Measurements from ENCODE around the gene CTNND2. TPM values are rescaled to one million over a fixed set of nuclear protein-coding genes. Genes with fewer than 3 reads are reported as not detected.

The CTNND2 gene
- total RNA-seq, 4 donors from 2014 or later: 0.22 to 2.8 (median 0.39) TPM

DNA sequence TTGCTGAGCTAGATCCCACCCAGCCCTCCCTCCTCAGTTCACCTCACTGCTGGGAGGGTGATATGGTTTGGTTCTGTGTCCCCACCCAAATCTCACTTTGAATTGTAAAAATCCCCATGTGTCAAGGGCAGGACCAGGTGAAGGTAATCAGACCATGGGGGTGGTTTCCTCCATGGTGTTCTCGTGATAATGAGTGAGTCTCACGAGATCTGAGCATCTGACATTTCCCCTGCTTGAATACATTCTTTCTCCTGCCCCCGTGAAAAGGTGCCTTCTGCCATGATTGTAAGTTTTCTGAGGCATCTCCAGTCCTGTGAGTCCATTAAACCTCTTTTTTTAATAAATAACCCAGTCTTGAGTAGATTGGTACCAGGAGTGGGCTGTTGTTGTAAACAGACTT, 673.4 kb downstream of the CTNND2 start:
- Histone ChIP-seq H3K36me3 (no peaks in the 10 kb centered on the region), H3K4me1 (no peaks in the 10 kb centered on the region), H3K27ac (no peak overlapping the region), H3K27me3 (no peaks in the 10 kb centered on the region), H3K4me3 (replicated peaks in 1 of 3) (no peak overlapping the region), H3K9me3 (no peaks in the 10 kb centered on the region)
- intact Hi-C loops (cut with DNase I): no loop called here
- DNase-seq: no peak
- TF ChIP-seq, protein P1, sequence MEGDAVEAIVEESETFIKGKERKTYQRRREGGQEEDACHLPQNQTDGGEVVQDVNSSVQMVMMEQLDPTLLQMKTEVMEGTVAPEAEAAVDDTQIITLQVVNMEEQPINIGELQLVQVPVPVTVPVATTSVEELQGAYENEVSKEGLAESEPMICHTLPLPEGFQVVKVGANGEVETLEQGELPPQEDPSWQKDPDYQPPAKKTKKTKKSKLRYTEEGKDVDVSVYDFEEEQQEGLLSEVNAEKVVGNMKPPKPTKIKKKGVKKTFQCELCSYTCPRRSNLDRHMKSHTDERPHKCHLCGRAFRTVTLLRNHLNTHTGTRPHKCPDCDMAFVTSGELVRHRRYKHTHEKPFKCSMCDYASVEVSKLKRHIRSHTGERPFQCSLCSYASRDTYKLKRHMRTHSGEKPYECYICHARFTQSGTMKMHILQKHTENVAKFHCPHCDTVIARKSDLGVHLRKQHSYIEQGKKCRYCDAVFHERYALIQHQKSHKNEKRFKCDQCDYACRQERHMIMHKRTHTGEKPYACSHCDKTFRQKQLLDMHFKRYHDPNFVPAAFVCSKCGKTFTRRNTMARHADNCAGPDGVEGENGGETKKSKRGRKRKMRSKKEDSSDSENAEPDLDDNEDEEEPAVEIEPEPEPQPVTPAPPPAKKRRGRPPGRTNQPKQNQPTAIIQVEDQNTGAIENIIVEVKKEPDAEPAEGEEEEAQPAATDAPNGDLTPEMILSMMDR (IDR thresholded peaks at IDR 0.05): no peak
- no peak for TF ChIP-seq POLR2A (IDR thresholded peaks at IDR 0.05)
- WGBS, 2 donors: 87 to 93% methylated on average over 3 of the region's 3 CpGs

DNA sequence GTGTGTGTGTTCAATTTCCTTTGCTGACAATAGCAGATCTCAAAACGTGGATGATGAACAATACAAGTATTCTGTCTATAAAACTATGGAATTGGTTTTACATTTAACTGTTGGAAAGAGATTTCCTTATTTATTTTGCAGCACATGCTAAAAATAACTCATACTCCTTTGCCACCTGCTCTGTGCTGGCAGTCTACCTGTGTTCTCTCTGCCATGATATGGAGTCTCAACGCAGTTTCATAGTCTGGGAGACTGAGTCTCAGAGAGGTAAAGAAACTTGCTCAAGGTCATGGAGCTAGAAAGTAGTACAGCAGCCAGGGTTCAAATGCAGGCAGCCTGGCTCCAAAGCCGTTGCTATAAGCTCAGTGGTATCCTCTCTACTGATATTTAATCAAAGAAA, 677.2 kb downstream of the CTNND2 start:
- intact Hi-C loops (cut with DNase I): no loop called here

DNA sequence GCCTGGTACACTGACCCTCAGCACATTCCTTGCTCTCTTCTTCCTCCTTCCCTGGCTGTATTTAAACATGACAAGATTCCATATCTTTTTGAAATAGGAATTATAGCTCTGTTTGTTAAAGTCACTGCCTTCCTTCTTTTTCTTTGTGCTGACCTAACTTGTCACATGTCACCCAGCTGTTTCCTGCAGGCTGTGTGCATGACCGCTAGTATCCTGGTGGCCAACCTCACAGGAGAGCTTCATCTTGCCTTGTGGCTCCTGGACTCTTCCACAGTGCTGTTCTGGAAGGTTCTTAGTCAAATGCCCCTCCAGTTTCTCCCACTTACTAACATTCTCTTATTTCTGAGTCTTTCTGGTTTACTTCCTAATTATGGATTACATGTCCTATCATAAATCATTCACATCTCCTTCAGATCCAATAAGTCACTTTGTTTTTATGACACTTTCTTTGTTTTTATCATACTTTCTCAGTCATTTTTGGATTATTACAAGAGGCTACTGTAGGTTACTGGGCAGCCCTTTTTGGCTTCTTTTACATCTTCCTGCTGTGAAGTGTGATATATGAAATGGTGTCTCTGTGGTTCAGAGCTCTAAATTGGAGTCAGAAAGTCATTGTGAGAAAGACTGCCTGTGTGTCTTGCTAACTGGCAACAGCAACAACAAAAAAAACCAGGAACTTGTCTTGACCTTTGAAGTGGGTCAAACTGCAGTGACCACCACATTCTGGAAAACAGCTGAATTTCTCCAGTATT, 679.6 kb downstream of the CTNND2 start:
- 65 to 80% methylated on average over 1 of the region's 1 CpG for WGBS, 2 donors
- intact Hi-C loops (cut with DNase I): no loop called here
- no peak for DNase-seq
- no peak overlapping the region for H3K4me3 ChIP-seq (replicated peaks in 1 of 3)
- no peaks in the 10 kb centered on the region for H3K4me1 ChIP-seq
- TF ChIP-seq POLR2A (IDR thresholded peaks at IDR 0.05): no peak
- TF ChIP-seq, protein P1 (IDR thresholded peaks at IDR 0.05): no peak
- H3K27me3 ChIP-seq: no peaks in the 10 kb centered on the region
- no peaks in the 10 kb centered on the region for H3K36me3 ChIP-seq
- H3K27ac ChIP-seq: no peak overlapping the region
- H3K9me3 ChIP-seq: no peaks in the 10 kb centered on the region

More for the DNA sequence above, 677.2 kb downstream of the CTNND2 start:
- H3K27ac ChIP-seq: no peak overlapping the region
- no peaks in the 10 kb centered on the region for H3K36me3 ChIP-seq
- no peaks in the 10 kb centered on the region for H3K4me1 ChIP-seq
- no peak overlapping the region for H3K4me3 ChIP-seq (replicated peaks in 1 of 3)
- WGBS, 2 donors: 73 to 81% methylated on average over 3 of the region's 3 CpGs
- no peak for DNase-seq
- TF ChIP-seq, protein P1 (IDR thresholded peaks at IDR 0.05): no peak
- no peak for TF ChIP-seq POLR2A (IDR thresholded peaks at IDR 0.05)
- H3K27me3 ChIP-seq: no peaks in the 10 kb centered on the region
- no peaks in the 10 kb centered on the region for H3K9me3 ChIP-seq

DNA sequence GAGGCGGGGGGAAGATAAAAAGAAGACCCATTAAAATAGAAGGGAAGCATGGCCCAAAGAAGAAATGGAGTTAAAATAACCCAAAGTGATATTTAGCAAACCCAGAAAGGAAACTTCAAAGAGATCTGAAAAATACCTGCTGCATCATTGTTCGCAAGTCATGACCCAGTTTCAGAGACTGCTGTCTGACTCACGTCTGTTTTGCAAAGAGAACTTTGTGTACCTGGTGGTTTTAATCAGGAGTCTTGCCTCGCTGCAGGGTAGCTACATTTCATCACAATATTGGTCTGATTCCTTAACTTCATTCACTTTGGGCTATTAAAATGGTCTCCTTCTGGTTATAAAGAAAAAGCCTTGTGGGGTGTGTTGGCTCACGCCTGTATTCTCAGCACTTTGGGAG, 682.1 kb downstream of the CTNND2 start:
- H3K9me3 ChIP-seq: no peaks in the 10 kb centered on the region
- no peak for DNase-seq
- whole genome bisulfite sequencing, 2 donors: 92 to 96% methylated on average over 5 of the region's 5 CpGs
- H3K27ac ChIP-seq: no peak overlapping the region
- no peaks in the 10 kb centered on the region for H3K4me1 ChIP-seq
- intact Hi-C loops (cut with DNase I): no loop called here
- no peaks in the 10 kb centered on the region for H3K36me3 ChIP-seq
- TF ChIP-seq, protein P1 (IDR thresholded peaks at IDR 0.05): no peak
- TF ChIP-seq POLR2A (IDR thresholded peaks at IDR 0.05): no peak
- H3K27me3 ChIP-seq: no peaks in the 10 kb centered on the region
- H3K4me3 ChIP-seq (replicated peaks in 1 of 3): no peak overlapping the region

DNA sequence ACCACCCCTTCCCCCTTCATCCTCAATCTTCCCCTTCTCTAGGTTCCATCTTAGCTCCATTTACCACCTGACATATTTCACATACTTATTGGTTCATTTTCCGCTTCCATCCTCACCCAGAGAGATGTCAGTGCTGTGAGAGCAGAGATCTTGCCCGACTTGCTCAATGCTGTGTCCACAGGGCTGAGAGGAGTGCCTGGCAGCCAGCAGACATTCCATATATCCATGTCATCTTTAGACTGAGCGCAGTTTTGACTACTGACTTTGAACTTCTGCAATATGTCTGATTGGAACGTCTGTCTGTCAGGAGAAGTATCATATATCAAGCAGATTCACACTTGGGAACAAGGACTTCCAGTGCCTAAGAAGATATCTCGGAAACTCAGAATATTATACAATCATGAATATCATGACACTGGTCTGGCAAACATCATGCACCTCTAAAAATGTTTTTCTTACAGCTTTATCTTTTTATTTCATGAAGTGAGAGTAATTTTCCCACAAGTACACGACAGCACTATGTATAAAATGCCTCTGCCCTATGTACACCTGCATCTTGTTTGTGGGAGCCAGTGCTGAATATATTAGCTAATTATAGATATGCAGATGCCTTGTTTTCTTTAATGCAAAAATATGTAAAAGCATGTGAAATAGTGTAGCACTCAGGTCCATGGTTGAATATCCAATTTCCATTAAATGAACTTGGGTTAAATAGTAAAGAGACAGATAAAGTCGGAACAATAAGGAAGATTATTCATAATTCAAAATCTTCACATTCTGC, 689.2 kb downstream of the CTNND2 start:
- TF ChIP-seq, protein P1 (IDR thresholded peaks at IDR 0.05): no peak
- TF ChIP-seq POLR2A (IDR thresholded peaks at IDR 0.05): no peak
- H3K4me3 ChIP-seq (replicated peaks in 1 of 3): no peak overlapping the region
- no peaks in the 10 kb centered on the region for H3K27me3 ChIP-seq
- H3K4me1 ChIP-seq: no peaks in the 10 kb centered on the region
- intact Hi-C loops (cut with DNase I): no loop called here
- no peaks in the 10 kb centered on the region for H3K36me3 ChIP-seq
- no peaks in the 10 kb centered on the region for H3K9me3 ChIP-seq
- 84 to 88% methylated on average over 7 of the region's 7 CpGs for WGBS, 2 donors
- no peak overlapping the region for H3K27ac ChIP-seq
- DNase-seq: no peak

Data from thyroid gland (tissue), 4 donors.